ENCODE data around the gene GCN1.

The GCN1 gene

DNA sequence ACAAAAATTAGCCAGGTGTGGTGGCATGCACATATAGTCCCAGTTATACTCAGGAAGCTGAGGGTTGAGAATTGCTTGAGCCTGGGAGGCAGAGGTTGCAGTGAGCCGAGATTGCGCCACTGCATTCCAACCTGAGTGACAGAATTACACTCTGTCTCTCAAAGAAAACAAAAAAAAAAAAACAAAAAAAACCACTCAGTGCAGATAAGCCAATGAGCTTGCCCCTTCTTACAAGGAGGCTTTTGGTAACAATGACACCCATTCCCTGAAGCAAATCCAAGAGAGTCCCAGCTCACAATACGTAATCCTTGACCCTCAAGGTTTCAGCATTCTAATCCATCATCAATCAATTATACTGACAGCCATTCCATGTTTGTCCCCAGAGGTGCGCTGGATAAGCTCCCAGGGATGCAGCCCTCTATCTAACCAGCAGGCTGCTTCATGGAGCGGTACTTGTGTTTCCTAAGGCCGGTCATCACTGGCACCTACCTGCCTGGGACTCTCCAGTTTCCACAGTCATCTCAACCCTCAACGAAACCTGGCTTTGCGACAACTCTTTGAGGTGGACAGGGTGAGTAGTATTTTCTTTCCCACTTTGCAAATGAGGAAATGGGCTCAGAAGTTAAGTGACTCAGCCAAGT, 12.4 kb downstream of the GCN1 start:
- DNase-seq: no peak

DNA sequence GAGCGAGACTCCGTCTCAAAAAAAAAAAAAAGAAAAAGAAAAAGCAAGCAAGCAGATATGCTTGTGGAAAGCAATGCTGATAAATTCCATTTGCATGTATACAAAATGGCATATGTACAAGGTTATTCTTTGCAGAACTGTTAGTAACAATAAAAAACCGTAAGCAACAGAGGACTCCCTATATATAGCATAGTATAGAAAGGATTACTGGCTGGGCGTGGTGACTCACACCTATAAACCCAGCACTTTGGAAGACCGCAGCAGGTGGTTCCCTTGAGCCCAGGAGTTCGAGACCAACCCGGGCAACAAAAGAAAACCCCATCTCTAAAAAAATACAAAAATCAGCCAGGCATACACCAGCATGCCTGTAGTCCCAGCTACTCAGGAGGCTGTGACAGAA, 13.5 kb downstream of the GCN1 start:
- DNase-seq: no peak

DNA sequence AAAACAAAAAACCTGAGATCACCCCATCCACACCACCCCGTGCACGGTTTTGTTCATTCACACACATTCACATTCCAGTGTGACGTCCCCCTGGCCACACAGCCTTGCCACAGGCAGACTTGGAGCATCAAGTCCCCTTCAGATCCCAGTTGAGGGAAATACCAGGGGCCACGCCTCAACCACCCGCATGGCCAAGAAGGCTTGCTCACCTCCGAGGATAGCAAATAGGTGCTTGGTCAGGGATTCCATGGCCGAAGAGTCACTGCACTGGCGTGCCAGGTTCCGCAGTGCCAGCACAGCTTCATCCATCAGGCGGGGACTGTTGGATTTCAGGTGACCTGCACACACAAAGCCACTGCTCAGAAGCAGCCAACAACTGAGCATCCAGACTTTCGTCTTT, 19.0 kb downstream of the GCN1 start:
- DNase-seq: no peak

DNA sequence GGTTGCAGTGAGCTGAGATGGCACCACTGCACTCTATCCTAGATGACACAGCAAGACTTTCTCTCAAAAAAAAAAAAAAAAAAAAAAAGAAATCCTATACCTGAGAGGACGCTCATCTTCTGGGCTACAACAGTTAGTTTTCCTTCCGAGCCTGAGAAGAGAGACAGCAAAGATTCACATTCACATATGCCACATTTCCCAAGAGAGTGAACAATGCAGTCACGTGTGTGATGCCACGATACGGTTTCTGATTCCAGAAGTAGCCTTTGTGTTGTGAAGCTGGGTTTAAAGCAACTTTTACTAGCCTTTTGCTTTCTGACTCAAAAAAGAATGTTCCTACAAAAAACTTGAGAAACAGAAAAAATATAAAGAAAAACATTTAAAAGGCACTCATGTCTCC, 19.5 kb downstream of the GCN1 start:
- DNase-seq: no peak

DNA sequence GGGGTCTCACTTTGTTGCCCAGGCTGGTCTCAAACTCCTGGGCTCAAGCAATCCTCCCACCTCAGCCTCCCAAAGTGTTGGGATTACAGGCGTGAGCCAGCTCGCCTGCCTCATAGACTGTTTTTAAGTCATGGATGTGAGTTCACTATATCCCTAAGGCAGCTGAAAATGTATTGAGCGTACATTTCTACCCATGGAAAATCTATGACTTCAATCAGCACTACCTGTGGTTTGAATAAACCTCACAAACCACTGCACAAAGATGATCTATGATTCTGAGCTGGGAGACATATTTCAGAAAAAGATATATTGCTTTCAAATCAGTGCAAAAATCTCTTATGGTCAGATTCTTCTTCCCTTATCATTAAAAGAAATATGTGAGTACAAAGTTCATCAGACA, 22.5 kb downstream of the GCN1 start:
- DNase-seq: no peak

DNA sequence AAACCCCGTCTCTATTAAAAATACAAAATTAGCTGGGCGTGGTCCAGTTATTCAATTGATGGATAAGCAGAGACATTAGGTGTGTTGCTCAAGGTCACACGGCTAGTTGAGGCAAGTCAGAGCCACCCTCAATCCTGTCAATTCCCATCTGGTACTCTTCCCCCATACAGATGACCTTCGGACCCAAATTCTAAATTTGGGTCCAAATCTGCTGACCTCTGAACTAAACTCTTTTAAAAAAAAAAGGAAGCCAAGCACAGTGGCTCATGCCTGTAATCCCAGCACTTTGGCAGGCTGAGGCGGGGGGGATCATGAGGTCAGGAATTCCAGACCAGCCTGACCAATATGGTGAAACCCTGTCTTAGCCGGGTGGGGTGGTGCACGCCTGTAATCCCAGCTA, 23.9 kb downstream of the GCN1 start:
- no peak for DNase-seq

DNA sequence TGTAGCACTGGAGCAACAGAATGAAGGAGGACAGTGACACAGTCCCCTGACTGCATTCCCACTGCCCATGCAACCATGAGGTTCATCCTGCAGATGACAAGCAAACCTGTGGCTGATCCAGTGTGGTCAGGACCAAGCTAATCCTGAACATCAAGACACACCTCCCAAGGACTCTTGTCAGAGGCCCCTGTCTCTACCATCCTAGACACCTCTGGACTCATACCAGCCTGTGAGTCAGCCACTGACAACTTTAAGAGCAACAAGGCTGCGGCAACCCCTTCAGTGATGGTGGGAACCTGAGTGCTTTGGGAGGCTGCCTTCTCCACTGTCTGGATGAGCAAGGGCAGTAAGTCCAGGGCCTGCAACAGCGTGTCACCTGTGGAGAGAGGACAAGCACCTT, 24.6 kb downstream of the GCN1 start:
- DNase-seq: no peak

DNA sequence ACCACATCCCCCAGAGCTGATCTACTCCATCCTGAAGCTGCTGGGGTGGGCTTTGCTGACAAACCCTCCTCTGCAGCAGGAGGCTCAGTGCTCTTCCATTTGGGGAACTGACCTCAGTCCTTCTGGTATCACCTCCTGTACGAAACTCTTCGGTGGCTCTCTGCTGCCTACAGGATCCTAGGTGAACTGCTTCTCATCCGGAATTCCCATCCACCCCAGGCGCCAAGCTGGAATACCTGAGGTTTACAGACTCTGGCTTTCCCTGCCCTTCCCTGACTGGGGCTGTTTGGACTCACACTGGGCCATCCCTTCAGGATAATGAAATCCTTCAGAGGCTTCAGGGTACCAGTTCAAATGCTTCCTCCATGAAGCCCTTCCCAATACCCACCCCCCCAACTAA, 26.2 kb downstream of the GCN1 start:
- DNase-seq: no peak

DNA sequence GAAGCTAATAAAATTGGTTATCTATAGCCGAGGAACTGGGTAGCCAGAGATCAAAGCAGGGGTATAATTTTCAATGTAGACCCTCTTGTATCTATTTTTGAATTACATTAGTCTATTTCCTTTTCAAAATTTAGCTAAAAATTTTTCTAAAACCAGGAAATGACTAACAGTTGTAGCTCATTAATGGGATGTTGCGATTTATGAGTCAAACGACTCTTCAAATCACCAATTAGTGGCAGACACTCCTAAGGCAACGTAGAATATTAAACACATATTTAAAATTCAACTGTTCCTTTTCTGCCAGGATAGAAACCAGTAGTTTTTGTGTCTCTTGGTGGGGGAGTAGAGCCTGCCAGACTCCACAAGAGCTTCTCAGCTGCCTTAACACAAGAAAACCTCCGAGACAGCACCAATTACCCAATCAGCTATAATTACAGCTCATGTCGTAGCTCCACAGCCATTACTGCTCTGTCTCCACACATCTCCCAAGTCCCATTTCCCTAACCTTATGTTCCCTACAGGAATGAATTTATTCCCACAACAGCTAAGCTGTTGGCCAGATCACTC, 26.9 kb downstream of the GCN1 start:
- no peak for DNase-seq

DNA sequence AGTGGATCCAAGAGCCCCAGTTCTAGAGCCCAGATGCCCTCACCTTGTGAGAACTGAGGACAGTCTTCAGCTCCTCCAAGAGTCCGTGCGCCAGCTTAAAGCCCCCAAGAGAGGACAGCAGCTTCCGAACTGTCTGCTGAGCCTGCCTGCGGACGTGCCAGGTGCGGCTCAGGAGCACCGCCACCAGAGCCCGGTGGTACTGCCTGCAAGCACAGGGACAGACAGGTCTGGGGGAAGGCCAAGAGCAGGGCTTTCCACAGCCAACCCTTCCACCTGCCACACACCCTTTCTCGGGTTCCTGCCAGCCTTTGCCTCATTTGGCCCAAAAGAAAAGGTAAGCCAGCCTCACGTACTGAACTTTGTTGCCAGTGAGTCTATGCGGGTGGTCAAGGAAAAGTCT, 30.2 kb downstream of the GCN1 start:
- DNase-seq: no peak

DNA sequence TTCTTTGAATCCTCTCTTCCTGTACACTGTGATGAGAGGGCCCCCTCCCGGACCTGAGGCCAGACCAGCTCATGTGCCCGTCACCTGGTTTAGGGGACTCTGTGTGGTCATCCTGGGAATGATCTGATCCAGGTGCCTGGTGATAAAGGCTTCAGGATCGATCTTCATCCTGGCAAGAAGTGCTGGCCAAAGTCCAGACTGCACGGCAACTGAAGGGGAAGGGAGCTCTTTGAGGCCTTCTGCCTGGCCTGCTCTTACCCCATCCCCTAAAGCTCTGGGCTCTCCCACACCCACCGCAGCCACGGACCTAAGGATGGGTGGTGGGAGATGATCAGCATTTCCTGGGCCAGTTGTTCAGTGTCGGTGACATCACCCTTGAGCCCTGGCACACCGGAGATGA, 31.8 kb downstream of the GCN1 start:
- DNase-seq: no peak

DNA sequence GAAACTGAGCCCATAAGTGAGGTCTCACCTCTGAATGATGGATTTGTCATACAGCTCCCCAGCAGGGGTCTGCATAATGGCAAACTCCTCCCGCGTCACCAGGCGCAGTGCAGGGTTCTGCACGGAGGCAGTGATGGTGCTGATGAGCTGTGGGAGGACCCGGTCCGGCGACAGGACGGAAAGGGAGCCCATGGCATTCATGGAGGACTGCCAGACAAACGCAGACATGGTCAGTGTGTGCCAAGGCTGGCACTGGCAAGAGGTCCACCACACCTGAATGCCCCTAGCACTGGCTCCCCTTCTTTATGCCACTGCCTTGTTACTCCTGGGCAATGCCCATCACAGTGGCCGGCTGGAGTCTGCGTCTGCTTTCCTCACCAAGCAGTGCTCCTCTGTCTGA, 32.7 kb downstream of the GCN1 start:
- DNase-seq: no peak

DNA sequence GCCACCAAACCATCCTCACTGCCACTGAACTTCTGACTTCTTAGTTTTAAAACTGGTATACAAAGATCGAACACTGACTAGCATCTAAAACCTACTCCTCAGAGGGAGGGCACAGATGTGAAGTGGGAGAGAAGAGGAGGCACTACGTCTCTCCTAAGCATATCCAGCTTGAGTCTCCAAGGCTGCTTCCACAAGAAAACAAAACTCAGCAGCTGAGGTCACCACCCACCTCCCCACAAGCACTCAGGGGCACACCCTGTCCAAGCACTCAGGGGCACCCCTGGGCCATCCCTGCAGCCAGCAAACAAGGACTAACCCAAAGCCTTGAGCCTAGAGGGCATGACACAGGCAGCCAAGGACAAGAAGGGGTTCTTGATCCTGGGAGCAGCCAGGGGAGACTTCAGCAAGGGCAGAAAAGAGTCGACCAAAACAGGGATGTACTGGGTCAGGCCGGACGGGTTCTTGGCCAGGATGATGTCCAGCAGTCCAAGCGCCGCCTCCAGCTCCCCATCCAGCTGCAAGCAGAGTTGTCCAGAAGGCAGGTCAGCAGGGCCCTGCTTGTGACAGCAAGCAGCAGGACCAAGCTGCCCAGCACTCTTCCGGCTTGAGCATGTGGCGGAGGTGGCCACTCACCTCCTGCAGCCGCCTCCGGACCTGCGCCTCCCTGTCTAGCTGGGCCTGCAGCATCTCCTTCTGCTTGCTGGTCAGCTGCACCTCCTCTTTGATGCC, 34.8 kb downstream of the GCN1 start:
- no peak for DNase-seq

DNA sequence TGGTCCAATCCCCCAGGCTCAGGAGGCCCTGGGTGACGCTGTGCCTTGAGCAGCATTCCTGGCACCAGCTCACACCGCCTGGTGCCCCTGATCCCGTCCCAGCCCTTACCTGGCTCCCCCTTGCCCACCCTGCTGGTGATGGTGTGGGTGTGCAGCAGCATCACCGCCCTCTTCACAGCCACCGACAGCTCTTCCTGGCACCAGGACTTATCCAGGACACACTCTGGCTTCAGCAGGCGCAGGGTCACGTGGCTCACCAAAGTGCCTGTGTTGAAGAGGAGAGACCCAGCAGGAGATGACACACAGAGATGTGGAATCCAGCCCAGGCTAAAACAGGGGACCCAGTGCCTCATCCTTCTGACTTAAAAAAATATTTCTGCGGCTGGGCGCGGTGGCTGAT, 36.2 kb downstream of the GCN1 start:
- no peak for DNase-seq

DNA sequence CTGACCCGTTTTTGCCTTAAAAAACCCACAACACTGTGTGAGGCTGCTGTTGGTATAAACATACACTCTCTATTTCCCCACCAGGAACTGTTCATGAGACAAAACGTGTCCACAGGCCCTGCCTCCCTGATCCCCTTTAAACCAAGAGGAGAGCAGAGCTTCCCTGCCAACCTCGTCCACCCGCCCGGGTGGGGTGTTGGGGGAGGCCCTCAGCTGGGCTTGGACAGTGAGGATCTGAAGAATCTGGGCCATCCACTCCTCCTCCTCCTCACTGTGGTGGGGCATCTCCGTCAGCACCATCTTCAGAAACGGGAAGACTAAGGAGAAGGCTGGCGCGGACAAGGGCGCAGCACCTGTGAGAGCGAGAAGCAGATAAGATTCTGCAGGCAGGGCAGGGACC, 36.8 kb downstream of the GCN1 start:
- DNase-seq: no peak

DNA sequence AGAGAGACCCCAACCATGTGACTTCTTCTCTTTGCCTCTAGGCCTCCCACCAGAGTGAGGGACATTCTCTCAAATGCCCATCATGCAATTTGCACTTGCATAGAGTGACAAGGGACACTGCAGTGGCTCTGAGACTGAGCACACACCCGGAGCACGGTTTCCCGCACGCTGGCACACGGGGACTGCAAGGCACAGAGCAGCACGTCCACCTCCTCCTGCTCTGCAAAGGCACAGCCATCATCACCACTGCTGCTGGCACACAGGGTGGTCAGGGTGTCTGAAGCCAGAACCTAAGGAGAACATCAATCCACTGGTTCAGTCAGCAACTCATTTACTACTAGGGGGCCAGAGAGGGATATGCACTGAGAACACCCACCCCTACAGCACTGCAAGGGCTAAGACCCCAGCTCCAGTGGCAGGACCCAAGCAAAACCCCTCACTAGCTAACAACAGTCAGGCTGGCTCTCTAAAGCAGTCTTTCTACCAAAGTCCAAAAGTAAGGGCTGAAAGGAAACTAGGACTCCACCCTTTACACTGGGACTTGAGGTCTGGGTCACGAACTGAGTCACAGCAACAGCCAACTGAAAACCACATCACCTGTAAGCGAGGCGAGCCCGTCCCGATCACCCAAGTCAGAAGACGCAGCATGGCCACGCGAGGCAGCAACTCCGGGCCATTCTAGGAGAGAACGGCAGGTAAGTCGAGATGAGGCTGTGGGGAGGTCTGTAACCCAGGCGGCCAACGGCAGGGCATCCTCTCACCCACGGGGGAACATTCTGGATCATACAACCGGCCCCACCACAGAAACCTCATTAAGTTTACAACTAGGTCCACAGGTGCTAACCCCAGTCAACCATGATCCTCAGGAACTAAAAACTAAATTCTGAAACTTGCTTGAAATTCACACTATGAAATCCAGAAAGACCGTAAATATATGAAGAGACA, 37.9 kb downstream of the GCN1 start:
- DNase-seq: no peak

DNA sequence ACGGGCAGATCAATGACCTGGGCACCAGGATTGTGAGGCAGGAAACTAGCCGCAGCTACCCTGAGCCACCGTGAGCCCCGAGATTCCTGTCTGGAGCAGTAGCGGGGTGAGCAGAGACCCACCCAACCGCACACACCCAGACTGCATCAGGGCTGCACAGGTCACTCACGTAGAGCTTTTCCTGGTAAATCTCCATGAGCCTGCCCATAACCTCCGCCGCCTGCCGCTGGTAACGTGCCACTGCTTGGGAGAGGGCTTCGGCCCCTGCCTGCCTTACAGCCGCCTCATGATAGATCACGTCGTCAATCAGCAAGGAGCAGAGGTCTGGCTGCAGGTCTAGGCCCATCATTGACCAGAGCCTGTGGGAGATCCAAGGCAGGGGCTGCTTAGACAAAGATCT, 39.4 kb downstream of the GCN1 start:
- no peak for DNase-seq

DNA sequence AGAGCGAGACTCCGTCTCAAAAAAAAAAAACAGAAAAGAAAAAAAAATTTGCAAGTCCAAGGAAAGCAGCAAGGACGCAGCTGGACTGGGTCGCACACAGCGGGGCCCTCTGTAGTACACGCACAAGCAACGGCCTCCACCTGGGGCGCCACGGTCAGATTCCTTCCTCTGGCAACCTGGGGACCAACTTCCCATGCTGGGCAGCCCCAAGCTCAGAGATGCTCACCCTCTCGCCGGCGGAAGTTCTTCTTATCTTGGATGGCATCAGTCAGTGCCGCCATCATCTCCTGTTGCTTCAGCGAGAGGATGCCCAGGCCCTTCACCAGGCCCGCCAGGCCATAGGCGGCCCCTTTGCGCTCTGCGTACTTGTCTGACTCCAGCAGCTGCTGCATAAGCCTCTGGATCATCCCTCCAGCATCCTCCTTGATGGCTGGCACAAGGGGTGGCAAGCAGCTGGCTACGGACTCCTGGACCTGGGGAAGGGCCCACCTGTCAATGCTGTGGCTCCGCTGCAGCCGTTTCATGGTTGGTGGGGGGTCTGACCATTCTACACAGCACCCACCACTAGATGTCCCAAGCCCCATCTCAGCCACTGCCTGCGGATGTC, 43.5 kb downstream of the GCN1 start:
- no peak for DNase-seq

DNA sequence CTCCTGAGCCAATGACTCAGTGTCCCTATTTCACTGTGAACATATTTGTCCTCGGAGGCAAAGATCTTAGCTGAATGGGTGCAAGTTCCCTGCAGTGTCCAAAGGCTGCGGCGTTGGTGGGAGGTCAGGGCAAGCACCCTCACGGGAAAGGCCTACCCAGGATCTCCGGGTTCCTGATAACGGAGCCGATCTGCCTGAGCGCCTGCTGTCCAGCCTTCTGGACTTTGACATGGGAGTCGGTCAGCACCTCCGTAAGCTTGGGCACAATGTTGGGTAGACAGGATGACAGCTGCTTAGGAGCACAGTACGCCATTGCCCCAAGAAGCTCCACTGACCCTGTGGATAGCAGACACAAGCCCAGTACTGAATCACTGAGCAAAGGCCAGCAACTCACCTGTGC, 46.5 kb downstream of the GCN1 start:
- no peak for DNase-seq

DNA sequence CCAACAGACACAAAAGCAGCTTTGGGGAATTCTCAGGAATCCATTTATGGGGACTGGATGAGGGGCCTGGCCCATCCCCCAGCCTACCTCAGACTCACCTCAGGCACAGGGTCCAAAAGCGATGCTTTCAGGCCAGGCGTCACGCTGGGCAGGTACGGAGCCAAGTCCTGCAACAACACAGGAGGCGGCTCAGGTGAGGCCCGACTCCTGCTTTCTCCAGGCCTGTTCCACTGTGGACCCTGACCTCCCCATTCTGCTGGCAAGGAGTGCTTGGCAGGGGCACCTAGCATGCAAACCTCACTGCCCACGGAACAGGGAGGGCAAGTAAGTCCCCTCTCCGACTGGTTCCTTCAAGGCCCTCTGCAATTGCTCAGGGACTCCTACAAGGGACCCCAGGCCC, 49.4 kb downstream of the GCN1 start:
- DNase-seq: no peak

DNA sequence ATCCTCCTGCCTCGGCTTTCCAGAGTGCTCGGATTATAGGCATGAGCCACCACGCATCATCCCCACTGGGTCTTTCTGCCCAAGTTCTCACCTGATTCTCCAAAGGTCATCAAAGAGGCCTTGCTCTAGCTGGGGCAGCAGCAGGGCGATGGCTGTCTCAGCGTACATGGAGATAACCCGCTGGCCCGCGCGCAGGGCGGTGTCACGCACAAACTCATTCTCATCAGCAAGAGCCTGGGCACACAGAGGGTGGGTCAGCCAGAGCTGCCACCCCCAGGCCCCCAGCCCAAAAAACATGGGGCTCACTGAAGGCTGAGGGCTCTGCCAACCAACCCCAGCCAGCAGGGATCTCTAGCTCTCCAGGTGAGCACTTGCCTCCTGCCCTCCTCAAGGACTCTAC, 50.3 kb downstream of the GCN1 start:
- DNase-seq: no peak

DNA sequence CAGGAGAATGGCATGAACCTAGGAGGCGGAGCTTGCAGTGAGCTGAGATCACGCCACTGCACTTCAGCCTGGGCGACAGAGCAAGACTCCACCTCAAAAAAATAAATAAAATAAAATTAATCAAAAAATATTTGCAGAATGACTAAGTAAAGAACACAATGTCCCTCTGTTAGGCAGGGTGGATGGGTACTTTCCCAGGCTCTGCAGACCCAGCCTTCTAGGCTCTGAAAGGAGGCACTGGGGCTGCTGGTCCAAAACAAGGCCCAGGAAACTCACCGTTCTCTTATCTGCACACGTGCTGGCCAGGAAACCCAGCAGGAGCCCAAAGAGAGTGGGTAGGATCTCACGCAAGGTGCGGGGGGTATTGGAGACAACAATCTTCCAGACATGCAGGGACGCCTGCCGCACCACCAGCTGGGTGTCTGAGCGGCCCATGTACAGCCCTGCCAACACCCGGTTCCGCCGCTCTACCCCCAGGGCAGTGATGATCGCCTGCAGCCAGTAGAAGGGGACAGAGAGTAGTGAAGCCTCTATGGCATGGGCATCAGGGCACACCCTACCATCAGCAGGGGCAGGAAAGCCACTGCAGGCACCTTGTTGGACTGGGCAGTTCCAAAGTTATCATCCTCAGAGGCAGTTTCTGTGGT, 52.2 kb downstream of the GCN1 start:
- DNase-seq: no peak

DNA sequence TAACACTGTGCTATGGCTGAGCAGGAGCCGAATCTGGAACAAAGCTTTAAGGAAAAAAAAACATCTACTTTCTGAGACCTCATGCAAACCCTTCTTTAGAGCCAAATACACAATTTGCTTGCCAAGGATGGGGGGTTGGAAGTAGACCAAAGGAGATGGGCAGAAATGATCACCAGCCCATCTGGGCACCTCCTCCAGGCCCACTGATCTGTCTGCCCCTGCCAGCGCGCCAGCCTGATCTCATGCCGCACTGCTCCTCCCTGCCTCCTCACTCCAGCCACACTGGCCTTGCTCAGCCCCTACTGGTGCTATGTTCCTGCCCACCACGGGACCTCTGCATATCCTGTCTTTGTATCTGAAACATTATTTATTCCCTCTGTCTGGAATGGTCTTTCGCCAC, 53.2 kb downstream of the GCN1 start:
- DNase-seq: no peak

Measured in GOT3 (cell line).